Thyroid gland (tissue), 4 donors: Measurements from ENCODE around the gene PGRMC2. TPM values are rescaled to one million over a fixed set of nuclear protein-coding genes. Genes with fewer than 3 reads are reported as not detected.

Experiments used
- DNase-seq, 2 donors: peaks; one replicate each; pipeline ENCODE4 v3.0.0-alpha.2; 2019
- H3K27ac ChIP-seq, 3 donors: fragments of 200-600 bp; sonication (generic); 1 replicate in 2 of 3; 2 replicates in 1 of 3; pipeline ENCODE4 v1.5.1; 2016 to 2019; ENCODE audit warnings: mild to moderate bottlenecking in 1 of 3, moderate library complexity in 1 of 3
- H3K27me3 ChIP-seq: fragments of 200-600 bp; sonication (generic); one replicate; pipeline ENCODE4 v1.5.1; 2019
- H3K36me3 ChIP-seq, 2 donors: fragments of 200-600 bp; sonication (generic); one replicate each; pipeline ENCODE4 v1.5.1; 2016 to 2019
- H3K4me1 ChIP-seq, 2 donors: fragments of 200-600 bp; sonication (generic); one replicate each; pipeline ENCODE4 v1.5.1; 2017 to 2019
- H3K4me3 ChIP-seq, 3 donors: fragments of 200-600 bp; sonication (generic); replicated peaks in 1 of 3; 1 replicate in 2 of 3; 2 replicates in 1 of 3; pipeline ENCODE4 v1.5.1; 2016; ENCODE audit warnings: mild to moderate bottlenecking in 1 of 3
- H3K9me3 ChIP-seq: fragments of 200-600 bp; sonication (generic); one replicate; pipeline ENCODE4 v1.5.1; 2017
- POLR2A ChIP-seq, 2 donors: fragments of 450-650 bp; IDR thresholded peaks; one replicate each; pipeline ENCODE4 v1.6.1; 2017; ENCODE audit warnings: antibody characterized with exemption in 2 of 2, mild to moderate bottlenecking in 2 of 2, moderate library complexity in 1 of 2
- WGBS, 2 donors: methylation state at CpG; one replicate each; pipeline ENCODE4 v1.1.5; 2017; 5-methylcytosine and 5-hydroxymethylcytosine counted together
- intact Hi-C: fragments of 100-400 bp; cut with DNase I; formaldehyde crosslinking; loops from one replicate; pipeline ENCODE4 v1.15.1; 2023
- total RNA-seq, 4 donors: library from RNA; depleted of rRNA; stranded (reverse); fragments of >200 nt; gene quantifications; one replicate each; pipeline ENCODE4 v1.2.3, GENCODE V29; 2016
- TF ChIP-seq, protein P1 (sequence below), 6 experiments: fragments of 200-600 bp in 3 of 6; fragments of 450-650 bp in 3 of 6; sonication (generic) in 3 of 6; IDR thresholded peaks; one replicate each; pipeline ENCODE4 v1.5.1; 2016 to 2019; ENCODE audit warnings: antibody characterized with exemption in 6 of 6, mild to moderate bottlenecking in 2 of 6, inconsistent platforms in 1 of 6, moderate library complexity in 1 of 6

PGRMC2 gene
- total RNA-seq, 4 donors from 2014 or later, result 46.5 to 68.9 (median 50.2) TPM

- intact Hi-C loops, result no loop called here
- DNase-seq, result no peak
- Histone ChIP-seq H3K4me1 (no peaks in the 10 kb centered on the region), H3K27ac (no peak overlapping the region), H3K36me3 (no peaks in the 10 kb centered on the region), H3K4me3 (no peak overlapping the region), H3K27me3 (no peaks in the 10 kb centered on the region), H3K9me3 (no peaks in the 10 kb centered on the region)
- TF ChIP-seq, protein P1, sequence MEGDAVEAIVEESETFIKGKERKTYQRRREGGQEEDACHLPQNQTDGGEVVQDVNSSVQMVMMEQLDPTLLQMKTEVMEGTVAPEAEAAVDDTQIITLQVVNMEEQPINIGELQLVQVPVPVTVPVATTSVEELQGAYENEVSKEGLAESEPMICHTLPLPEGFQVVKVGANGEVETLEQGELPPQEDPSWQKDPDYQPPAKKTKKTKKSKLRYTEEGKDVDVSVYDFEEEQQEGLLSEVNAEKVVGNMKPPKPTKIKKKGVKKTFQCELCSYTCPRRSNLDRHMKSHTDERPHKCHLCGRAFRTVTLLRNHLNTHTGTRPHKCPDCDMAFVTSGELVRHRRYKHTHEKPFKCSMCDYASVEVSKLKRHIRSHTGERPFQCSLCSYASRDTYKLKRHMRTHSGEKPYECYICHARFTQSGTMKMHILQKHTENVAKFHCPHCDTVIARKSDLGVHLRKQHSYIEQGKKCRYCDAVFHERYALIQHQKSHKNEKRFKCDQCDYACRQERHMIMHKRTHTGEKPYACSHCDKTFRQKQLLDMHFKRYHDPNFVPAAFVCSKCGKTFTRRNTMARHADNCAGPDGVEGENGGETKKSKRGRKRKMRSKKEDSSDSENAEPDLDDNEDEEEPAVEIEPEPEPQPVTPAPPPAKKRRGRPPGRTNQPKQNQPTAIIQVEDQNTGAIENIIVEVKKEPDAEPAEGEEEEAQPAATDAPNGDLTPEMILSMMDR (IDR thresholded peaks at IDR 0.05), result no peak
- no peak for TF ChIP-seq POLR2A (IDR thresholded peaks at IDR 0.05)
- WGBS, 2 donors, result 83 to 92% methylated on average over 2 of the region's 2 CpGs
Observed at GRCh38 chr4:128322311-128322710, 34.7 kb upstream of the PGRMC2 start.

- no peak for DNase-seq
- no peaks in the 10 kb centered on the region for H3K36me3 ChIP-seq
- H3K9me3 ChIP-seq, result no peaks in the 10 kb centered on the region
- no peak overlapping the region for H3K4me3 ChIP-seq
- intact Hi-C loops, result no loop called here
- H3K4me1 ChIP-seq, result no peaks in the 10 kb centered on the region
- H3K27me3 ChIP-seq, result no peaks in the 10 kb centered on the region
- no peak overlapping the region for H3K27ac ChIP-seq
- WGBS, 2 donors, result 80 to 95% methylated on average over 1 of the region's 1 CpG
- no peak for TF ChIP-seq POLR2A (IDR thresholded peaks at IDR 0.05)
- TF ChIP-seq, protein P1 (IDR thresholded peaks at IDR 0.05), result no peak
Observed at GRCh38 chr4:128320656-128321055, 33.0 kb upstream of the PGRMC2 start.

DNA sequence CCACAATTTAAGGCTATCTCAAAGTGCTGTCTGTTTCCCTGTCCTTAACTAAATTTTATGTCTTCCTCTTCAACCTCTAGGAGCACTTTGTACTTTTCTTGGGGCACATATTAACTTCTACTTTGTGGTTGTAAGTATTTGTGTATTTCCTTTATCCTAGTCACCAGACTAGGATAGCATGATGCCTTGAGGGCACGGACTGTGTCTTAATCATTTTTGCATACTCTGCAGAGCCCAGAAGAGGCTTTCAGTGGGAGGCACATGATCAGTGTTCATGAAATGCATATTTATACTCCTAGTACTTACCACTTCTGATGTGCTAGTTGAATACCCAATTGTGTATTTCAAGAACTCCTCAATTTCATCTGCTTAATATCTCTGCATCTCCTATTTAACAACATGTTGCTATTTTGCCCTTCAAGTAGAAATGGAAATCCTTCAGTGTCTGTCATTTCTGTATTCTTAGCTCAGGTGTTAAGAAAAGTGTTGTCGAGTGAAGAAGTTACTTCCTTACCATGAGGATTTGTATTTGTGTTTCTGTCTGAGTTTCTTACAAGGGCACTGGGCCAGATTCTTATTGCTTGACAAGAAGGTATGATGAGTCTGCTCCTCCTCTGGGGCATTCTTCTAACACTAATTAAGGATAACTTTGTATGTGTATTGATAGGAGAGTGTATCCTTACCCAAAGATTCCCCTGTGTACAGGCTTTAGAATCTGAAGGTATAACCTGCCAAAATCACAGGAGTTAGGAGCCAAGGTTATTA is 28.3 kb upstream of the PGRMC2 start:
- H3K4me1 ChIP-seq, result peaks cover 10 to 13% of the 10 kb centered on the region in 2 donors
- DNase-seq, result no peak
- TF ChIP-seq, protein P1 (IDR thresholded peaks at IDR 0.05), result no peak
- no peak for TF ChIP-seq POLR2A (IDR thresholded peaks at IDR 0.05)
- WGBS, 2 donors, result 77 to 81% methylated on average over 2 of the region's 2 CpGs
- H3K27me3 ChIP-seq, result no peaks in the 10 kb centered on the region
- H3K36me3 ChIP-seq, result no peaks in the 10 kb centered on the region
- intact Hi-C loops, result no loop called here
- H3K4me3 ChIP-seq, result no peak overlapping the region
- H3K27ac ChIP-seq, result no peak overlapping the region
- no peaks in the 10 kb centered on the region for H3K9me3 ChIP-seq

DNA sequence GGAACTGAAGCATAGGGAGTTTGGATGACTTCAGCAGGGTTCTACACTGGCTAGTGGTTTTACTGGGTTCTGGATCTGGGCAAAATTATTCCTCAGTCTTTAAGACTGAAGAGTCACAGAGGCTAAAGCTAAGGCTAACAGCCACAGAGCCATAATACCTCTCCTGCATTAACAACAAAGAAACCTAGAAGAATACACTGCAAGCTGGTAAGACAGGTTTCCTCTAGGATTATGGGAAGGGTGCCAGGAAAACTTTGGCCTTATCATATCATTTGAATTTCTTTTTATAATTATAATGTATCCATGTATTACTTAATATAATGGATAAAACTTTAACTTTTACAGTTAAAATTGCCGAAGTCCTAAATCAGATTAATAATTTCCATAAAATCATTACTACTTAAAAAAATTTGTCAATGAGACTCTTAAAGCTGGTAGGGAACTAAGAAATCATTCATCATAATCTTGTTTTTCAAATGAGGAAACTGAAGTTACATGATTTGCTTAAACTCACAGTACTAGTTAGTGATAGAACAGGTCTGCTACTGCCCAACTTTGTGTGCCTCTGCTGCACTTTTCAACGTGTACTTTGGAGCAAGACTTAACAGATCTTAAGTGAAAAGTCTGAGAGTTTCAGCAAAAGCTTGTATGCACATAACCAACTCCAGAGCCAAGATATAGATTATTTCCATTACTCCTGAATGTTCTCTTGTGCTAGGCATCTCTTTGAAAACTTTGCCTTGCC is 24.2 kb upstream of the PGRMC2 start:
- Histone ChIP-seq H3K9me3 (no peaks in the 10 kb centered on the region), H3K4me1 (peaks cover 20% of the 10 kb centered on the region in 2 donors), H3K36me3 (no peaks in the 10 kb centered on the region), H3K27me3 (no peaks in the 10 kb centered on the region), H3K27ac (peak overlapping the region in 2 of 3 donors; percentile 7 to 25), H3K4me3 (no peak overlapping the region)
- TF ChIP-seq, protein P1 (IDR thresholded peaks at IDR 0.05), result no peak
- TF ChIP-seq POLR2A (IDR thresholded peaks at IDR 0.05), result no peak
- intact Hi-C loops, result no loop called here
- WGBS, 2 donors, result 62 to 64% methylated on average over 2 of the region's 2 CpGs
- DNase-seq, result peak in 1 of 2 donors; percentile 7

DNA sequence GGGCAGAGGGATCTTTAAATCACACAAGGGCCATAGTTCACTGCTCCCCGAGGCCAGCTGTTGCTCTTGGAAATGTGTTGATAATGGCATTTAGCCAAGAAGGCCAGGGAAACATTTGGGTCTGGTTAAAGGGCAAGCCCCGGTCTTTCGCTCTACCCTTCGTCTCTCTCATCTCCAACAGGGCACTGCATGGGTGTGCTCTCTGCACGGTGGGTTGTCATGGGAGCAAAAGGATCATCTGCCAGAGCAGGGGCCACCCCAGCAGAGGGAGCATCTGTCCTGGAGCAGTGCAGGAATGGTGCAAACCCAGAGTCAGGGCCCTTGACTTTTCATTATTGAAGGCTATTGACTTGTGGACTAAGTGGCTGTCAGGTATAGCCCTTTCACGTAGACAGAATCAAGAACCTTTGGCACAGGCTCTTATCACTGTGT is 22.7 kb upstream of the PGRMC2 start:
- Histone ChIP-seq H3K27me3 (no peaks in the 10 kb centered on the region), H3K4me3 (no peak overlapping the region), H3K9me3 (no peaks in the 10 kb centered on the region), H3K27ac (no peak overlapping the region), H3K36me3 (no peaks in the 10 kb centered on the region), H3K4me1 (peaks cover 20% of the 10 kb centered on the region in 2 donors)
- DNase-seq, result peak; percentile 14 to 16
- 53 to 62% methylated on average over 6 of the region's 6 CpGs for WGBS, 2 donors
- intact Hi-C loops, result no loop called here
- TF ChIP-seq, protein P1 (IDR thresholded peaks at IDR 0.05), result peak in 1 of 6 experiments; percentile 15
- no peak for TF ChIP-seq POLR2A (IDR thresholded peaks at IDR 0.05)
